NCI-H1436 treated with DMSO at 0.1 percent for 48 hours (cell line): ENCODE results near the gene THOC2.
"Not testable (repeated sequence)": the region's sequence is repeated elsewhere in the genome, so short reads cannot be mapped to it uniquely, and the experiment has no call there.

Source experiments
- DNase-seq: peaks from one replicate; lab custom pipeline; 2025; lab: John Stamatoyannopoulos, UW

THOC2 gene

GRCh38 chrX:123732670-123733363, at the start of gene THOC2:
THOC2 (minus strand) TSS chrX:123733052; CDS start chrX:123733022, 30 bp downstream.
- peak; percentile 58 for DNase-seq

GRCh38 chrX:123781786-123782185, 48.9 kb upstream of the THOC2 start:
- DNase-seq: not testable (repeated sequence)

- no peak for DNase-seq
These were observed 47.1 kb upstream of the THOC2 start for GRCh38 chrX:123779908-123780396.

GRCh38 chrX:123773258-123773988, 40.6 kb upstream of the THOC2 start:
- DNase-seq: no peak

- no peak for DNase-seq
These were observed 38.7 kb upstream of the THOC2 start for GRCh38 chrX:123771449-123772064.

GRCh38 chrX:123764967-123765871, 32.4 kb upstream of the THOC2 start:
- DNase-seq: peak; percentile 50

- not testable (repeated sequence) for DNase-seq
These were observed 27.0 kb upstream of the THOC2 start for GRCh38 chrX:123759849-123760248.

GRCh38 chrX:123757794-123758193, 24.9 kb upstream of the THOC2 start:
- not testable (repeated sequence) for DNase-seq

GRCh38 chrX:123756320-123756719, 23.5 kb upstream of the THOC2 start:
- no peak for DNase-seq

GRCh38 chrX:123755107-123755506, 22.3 kb upstream of the THOC2 start:
- DNase-seq: no peak

GRCh38 chrX:123753656-123754350, 21.0 kb upstream of the THOC2 start:
- DNase-seq: no peak

- no peak for DNase-seq
These were observed 16.8 kb upstream of the THOC2 start for GRCh38 chrX:123749643-123750042.

GRCh38 chrX:123745511-123745910, 12.7 kb upstream of the THOC2 start:
- DNase-seq: no peak

GRCh38 chrX:123743312-123743711, 10.5 kb upstream of the THOC2 start:
- DNase-seq: no peak

GRCh38 chrX:123742440-123742839, 9.6 kb upstream of the THOC2 start:
- DNase-seq: no peak

- no peak for DNase-seq
These were observed 7.7 kb upstream of the THOC2 start for GRCh38 chrX:123740536-123740935.

- no peak for DNase-seq
These were observed 7.2 kb upstream of the THOC2 start for GRCh38 chrX:123740006-123740405.

GRCh38 chrX:123739474-123739873, 6.6 kb upstream of the THOC2 start:
- no peak for DNase-seq

GRCh38 chrX:123738378-123738940, 5.6 kb upstream of the THOC2 start:
- DNase-seq: no peak

- DNase-seq: no peak
These were observed 3.6 kb upstream of the THOC2 start for GRCh38 chrX:123736333-123736921.
